Measurements from ENCODE around the gene AP2S1. TPM values are rescaled to one million over a fixed set of nuclear protein-coding genes. Genes with fewer than 3 reads are reported as not detected.

Gene AP2S1
- 198 and 307 TPM in 2 replicates for total RNA-seq

DNA sequence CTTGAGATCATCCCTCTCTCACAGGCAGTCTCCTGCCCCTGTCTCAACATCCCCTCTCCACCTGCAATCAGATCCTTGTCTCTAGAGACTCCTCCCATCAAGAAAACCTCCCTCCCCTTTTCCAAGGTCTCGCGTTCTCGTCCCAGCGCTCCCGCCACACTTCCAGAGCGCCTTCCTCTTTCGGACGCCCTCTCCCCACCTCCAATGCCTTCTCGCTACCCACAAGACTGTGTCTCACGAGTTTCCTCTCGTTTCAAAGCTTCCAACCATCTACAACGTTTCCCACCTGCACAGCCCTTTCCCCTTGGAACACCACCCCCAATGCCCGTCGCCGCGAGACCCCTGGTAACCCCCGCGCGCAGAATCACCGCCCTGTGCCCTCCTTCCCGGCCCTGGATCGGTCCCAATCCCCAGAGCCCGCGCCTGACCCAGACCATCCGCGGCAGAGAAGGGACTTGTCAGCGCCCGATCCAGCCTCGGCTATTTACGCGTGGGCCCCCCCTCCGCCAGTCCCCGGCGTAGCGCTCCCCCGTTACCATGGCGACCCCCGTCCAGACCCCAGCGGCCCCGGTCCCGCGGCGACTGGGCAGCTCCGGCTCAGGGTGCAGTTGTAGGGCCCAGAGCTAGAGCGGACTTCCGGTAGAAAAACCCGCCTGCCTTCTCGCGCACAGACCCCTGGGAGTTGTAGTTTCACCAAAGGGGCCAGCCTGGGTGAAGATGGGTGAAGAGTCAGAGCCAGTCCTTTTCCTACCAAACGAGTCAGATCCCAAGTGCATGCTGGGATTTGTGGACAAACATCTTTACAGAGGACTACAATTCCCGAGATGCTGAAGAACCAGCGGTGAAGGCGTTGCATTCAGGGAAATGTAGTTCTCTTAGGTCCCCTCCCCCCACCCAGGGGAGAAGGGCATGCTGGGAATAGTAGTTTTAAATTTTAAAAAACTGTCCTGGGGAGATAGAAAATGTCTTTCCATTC is at the start of gene AP2S1:
Gene AP2S1, minus strand, starts transcription at position 619 of the 976 bp plus-strand sequence. Its CDS starts 80 bp downstream, at position 539.

DNA sequence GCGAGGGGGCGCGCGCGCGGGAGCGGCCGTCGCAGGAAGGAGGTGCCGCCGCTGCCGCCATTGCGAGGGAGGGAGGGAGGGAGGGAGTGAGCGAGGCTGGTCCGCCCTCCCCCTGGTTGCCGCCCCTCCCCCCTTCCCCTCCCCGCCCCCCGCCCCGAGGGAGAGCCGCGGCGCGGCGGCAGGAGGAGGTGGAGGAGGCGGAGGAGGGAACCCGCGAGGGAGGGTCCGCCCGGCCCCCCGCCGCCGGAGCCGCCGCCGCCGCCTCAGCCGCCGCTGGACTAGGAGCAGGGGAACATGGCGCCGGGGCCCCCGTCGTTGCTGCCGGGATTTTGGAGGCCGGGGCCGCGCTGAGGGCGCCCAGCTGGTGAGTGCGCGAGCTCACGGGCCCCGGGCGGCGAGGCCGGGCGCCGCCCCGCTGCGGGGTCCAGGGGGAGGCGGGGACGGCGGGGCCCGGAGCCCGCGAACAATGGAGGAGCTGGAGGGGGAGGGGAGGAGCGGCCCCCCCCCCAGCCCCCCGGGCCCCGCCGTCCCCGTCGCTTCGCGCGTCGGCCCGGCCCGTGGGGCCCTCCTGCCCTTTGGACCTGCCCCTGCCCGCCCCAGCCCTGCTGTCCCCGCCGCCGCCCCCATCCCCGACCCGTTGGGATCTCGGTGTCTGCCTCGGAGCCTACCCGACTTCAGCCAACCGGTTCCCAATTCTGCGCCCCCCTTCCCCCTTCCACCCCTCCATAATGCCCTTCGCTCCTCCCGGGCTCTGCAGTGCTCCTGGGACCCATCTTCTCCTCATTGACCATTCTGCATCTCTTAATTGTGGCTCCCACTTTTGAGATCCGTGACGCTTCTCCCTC is 10.4 kb upstream of the AP2S1 start, which contains the start of gene ARHGAP35:
Gene ARHGAP35, plus strand, starts transcription at position 152 of the 845 bp plus-strand sequence. CDS start 57,679 bp downstream, outside the sequence.

DNA sequence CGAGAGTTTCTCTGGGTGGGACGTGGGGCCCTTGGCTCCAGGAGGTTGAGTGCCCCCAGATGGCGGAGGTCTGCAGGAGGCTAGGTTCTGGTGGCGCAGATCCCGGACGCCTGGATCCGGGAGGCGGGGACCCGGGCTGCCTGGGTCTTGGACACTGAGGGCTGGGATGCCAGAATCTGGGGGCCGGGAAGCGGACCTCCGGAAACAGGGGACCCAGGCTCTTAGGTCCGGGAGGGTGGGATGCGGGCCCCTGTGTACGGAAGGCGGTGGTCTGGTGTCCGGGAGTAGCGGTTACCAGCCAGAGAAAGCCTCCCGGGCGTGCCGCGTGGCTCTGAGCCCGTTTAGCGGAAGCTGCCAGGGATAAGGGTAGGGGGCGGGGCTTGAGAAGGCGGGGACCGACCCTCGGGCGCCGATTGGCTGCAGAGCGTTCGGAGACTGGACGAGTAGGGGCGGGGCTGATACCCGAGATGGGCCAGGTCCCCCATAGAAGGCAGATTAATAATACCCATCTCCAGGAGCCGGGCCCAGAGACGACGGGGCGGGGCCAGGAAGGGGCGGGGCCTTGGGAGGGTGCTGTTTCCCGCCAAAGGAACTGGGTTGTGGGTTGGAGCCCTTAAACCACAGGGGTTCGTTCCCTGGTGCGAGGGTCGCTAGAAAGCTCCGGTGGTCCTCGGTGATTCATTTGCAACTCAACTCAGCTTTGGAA is 62.2 kb downstream of the AP2S1 start, which contains the start of gene SLC1A5:
Gene SLC1A5, minus strand, starts transcription at position 333 of the 706 bp plus-strand sequence. CDS start 629 bp downstream, outside the sequence.

Other genes starting within 250 kb of the AP2S1 start
- 167 and 168 TPM in 2 replicates for gene CALM3, start 249.5 kb downstream of the AP2S1 start, total RNA-seq
- 14.0 and 19.9 TPM in 2 replicates for gene PTGIR, start 225.8 kb downstream of the AP2S1 start, total RNA-seq
- gene GNG8, start 214.6 kb downstream of the AP2S1 start, total RNA-seq = not detected in 2 replicates
- 7.1 and 24.4 TPM in 2 replicates for gene DACT3, start 189.7 kb downstream of the AP2S1 start, total RNA-seq
- gene PRKD2, start 133.7 kb downstream of the AP2S1 start, total RNA-seq = 24.3 and 39.0 TPM in 2 replicates
- gene FKRP, start 104.8 kb downstream of the AP2S1 start, total RNA-seq = 25.6 and 26.0 TPM in 2 replicates
- gene STRN4, start 104.4 kb downstream of the AP2S1 start, total RNA-seq = 70.5 and 81.6 TPM in 2 replicates
- gene SLC1A5, start 62.3 kb downstream of the AP2S1 start, total RNA-seq = 206 and 241 TPM in 2 replicates
- gene ARHGAP35, start 10.2 kb upstream of the AP2S1 start, total RNA-seq = 23.9 and 31.5 TPM in 2 replicates
- 0.72 and 1.9 TPM in 2 replicates for gene NPAS1, start 169.0 kb upstream of the AP2S1 start, total RNA-seq
- gene TMEM160, start 197.8 kb upstream of the AP2S1 start, total RNA-seq = 35.9 and 74.5 TPM in 2 replicates

Measured in epithelial cell of alveolus of lung (primary cell).